SK-MEL-5 (cell line): ENCODE data around the gene ADAM22. TPM values are rescaled to one million over a fixed set of nuclear protein-coding genes. Genes with fewer than 3 reads are reported as not detected.
"Not testable (repeated sequence)": the region's sequence is repeated elsewhere in the genome, so short reads cannot be mapped to it uniquely, and the experiment has no call there.

ENCODE experiments used
- DNase-seq: peaks from one replicate; pipeline ENCODE4 v3.0.0-alpha.2; 2016; ENCODE audit warnings: low read depth, low spot score
- in situ Hi-C: cut with HindIII; loops from 2 replicates; pipeline ENCODE4 v1.10.0; 2016; ENCODE audit warnings: low sequenced_read_pairs, high pct_unique_total_duplicates, low pct_unique_long_range_greater_than_20kb
- total RNA-seq: library from RNA; depleted of rRNA; stranded (reverse); fragments of >200 nt; shearing (Covaris generic); gene quantifications from 2 replicates; pipeline ENCODE4 v1.2.3, GENCODE V29; 2014

Gene ADAM22
- total RNA-seq, 1 experiment from 2014 or later = 5.2 TPM

- in situ Hi-C loops = no loop called here
- DNase-seq = no peak
Measured at GRCh38 chr7:87944547-87944946, 10.5 kb downstream of the ADAM22 start.

DNA sequence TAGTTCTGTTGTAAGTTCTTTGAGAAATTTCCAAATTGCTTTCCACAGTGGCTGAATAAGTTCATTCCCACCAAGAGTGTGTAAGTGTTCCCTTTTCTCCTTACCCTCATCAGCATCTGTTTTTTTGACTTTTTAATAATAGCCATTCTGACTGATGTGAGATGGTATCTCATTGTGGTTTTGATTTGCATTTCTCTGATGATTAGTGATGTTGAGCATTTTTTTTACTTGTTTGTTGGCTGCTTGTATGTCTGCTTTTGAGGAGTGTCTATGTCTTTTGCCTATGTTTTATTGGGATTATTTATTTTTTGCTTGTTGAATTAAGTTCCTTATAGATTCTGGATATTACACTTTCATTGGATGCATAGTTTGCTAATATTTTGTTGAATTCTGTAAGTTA, 11.9 kb downstream of the ADAM22 start:
- in situ Hi-C loops, DNase-seq: not testable (repeated sequence)

GRCh38 chr7:87948371-87948770, 14.3 kb downstream of the ADAM22 start:
- in situ Hi-C loops = no loop called here
- no peak for DNase-seq

- DNase-seq = no peak
- in situ Hi-C loops = no loop called here
Measured at GRCh38 chr7:87959336-87959735, 25.3 kb downstream of the ADAM22 start.

DNA sequence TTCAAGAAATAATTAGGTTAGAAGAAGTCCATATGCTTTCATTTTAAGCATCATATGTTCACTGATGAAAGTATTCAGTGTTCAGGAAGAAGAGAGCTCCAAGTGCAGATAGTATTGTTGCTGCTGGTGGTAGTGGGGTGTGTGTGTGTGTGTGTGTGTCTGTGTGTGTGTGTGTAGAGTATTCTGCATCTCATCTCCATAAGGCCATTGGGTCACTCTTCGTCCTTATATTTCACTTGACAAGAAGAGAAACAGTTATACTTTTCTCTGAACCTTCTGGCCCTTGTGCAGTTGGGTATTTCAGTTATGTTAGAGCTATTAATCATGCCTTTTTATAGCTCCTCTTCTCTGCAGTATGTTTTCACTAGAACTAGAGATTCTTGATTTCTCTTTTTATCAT, 26.2 kb downstream of the ADAM22 start:
- in situ Hi-C loops = no loop called here
- no peak for DNase-seq

DNA sequence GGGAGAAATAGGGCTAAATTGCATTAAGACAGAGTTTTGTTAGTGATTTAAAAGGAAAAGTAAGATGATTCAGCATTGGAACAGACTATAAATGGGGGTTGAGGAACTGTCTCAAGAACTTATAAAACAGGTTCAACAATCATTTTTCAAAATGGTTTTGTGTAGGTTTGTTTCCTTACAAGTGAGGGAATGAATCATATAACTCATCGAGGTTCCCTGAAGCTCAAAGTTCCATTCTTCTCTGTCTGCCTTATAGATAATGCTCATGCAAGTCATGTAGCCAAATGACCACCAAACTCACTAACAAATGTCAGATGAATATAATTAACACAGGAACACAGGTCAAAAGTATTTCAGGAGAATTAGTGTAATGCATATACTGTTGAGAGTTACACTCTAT, 27.7 kb downstream of the ADAM22 start:
- in situ Hi-C loops = no loop called here

DNA sequence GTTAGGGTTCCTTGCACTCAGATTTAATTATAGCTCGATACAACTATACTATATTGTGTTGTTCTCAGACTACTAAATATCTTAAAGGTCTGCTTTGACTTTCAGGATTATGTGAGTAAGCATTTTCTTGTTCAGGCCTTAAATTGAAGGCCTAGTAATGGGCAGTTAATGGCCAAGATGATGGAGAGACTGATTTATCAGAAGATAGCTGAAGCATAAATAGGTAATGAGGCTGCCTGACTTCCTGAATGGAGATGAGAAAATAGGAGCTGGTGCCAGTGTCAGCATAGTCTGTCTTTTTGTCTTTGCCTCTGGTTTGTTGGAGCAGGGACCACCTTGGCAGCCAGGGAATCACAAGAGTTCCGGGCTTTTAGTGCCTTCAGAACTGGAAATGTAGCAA, 32.2 kb downstream of the ADAM22 start:
- no peak for DNase-seq
- in situ Hi-C loops = no loop called here

More for the DNA sequence above, 27.7 kb downstream of the ADAM22 start:
- no peak for DNase-seq

DNA sequence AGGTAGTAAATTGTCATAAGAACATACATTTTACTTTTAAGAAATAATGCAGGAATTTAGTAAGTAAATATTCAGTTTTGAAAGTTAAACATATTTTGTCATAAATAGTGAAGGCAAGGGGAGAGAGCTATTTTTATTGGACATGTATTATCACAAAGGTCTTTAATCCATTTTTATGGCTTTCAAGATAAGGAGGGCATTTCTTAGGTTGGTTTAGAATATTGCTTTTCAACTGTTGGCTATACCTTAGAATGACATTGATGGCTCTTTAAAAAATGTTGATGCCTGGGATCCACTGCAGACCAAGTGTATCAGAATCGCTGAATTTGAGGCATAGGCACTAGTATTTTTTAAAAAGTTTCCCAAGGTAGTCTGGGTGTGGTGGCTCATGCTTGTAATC, 34.0 kb downstream of the ADAM22 start:
- in situ Hi-C loops = no loop called here
- DNase-seq = no peak

DNA sequence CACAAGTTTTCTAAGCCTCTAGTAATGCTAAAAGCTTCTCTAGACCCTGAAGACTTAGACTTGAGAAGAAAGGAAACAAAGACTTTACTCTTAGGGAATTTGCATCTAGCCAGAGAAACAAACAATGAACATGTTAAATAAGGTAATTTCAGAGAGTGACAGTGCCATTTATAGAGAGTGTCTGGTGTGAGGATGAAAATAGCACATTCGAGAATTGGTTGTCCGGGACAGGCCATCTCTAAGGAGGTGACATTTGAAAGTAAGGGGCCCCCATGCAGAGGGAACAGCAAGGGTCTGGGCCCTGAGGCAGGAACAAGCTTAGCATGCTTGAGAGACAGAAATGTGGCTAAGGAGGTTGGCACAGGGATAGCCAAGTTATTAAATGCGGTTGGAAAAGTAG, 48.1 kb downstream of the ADAM22 start:
- no peak for DNase-seq
- in situ Hi-C loops = no loop called here

GRCh38 chr7:87984088-87984487, 50.0 kb downstream of the ADAM22 start:
- DNase-seq = no peak

GRCh38 chr7:87993269-87993668, 59.2 kb downstream of the ADAM22 start:
- no peak for DNase-seq
- in situ Hi-C loops = no loop called here

More at GRCh38 chr7:87984088-87984487, 50.0 kb downstream of the ADAM22 start:
- in situ Hi-C loops = no loop called here

DNA sequence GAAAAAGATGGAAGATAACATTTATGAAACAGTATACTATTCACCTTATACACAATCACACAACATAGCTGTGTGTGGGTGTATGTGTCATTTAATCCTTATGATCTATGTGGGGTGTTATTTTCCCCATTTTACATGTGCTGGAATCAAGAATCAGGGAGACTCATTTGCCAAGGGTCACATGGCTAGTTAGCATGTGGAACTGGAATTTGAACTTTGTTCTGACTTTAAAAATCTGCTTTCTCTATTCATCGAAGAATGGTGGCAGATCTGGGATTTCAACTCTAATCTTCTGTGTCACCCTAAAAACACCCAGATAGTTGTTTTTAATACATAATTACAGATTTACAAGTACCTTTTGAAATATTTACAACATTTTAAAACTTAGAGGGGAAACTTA, 65.2 kb downstream of the ADAM22 start:
- DNase-seq = no peak
- in situ Hi-C loops = no loop called here

DNA sequence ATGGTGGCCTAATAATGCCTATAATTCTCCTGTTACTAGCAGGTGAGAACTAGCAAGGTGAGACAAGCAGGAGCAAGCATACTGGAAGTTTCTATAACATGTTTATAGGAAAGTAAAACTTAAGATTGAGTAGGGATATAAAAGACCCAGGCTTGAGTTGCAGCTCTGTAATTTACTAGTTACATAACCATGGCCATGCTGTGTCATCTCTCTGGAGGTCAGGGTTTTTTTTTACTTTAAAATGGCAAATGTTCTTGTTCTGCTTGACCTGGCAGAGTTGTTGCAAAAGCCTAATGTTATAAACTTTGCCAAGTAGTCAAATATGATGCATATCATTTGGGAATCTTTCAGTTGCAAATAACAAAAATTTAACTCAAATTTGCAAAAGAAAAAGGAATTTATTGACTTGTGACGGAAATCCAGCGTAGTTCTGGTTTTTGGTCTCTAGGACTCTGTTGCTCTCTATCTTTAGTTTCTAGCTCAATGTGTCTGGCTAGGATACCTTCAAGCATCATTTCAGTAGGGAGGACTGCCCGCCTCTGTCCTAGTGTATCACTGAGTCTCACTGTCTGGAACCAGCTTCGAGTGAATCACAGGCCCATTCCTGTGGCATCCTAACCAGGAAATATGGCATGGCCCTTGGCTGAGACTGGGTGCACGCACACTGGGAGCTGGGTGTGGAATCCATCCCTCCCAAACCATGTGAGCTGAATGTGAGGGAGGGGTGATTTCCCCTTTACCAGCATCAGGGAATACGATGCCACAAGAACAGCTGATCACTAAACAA, 67.9 kb downstream of the ADAM22 start:
- in situ Hi-C loops = no loop called here
- DNase-seq = no peak

DNA sequence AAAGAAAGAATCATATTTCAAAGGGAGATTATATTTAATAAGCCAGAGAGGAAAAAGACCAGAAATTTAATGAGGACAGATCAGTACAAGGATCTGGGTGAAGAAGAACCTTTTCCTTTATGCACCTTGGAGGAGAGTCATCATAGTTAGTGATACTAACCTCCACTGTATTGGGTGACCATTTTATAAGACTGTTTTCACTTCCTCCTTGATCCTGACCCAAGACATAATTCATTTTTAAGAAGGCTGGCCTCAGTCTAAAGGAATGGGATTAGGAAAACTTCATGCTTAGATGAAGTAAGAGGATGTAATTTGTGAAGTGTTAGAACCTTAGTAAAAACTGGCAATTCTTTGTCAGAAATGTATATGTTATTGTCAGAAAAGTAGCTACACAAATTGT, 68.6 kb downstream of the ADAM22 start:
- DNase-seq = no peak
- in situ Hi-C loops = no loop called here

DNA sequence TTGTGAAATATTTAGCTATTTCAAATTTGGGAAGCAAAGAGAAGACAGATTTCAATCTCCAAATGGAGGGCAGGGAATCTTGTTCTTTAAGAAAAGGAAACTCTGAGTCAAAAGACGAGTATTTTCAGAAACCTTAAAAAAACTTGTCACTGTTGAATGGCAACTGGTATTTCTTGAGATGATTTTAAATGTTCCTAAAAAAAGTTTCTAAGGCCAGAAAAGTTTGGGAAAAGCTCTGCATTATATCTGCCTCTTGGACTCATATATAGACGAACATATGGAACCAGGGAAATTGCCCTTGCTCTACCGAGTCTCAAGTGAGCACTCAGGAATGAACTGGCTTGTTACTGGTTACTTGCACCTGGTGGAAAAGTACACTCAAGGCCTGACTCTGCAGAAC, 69.5 kb downstream of the ADAM22 start:
- DNase-seq = no peak
- in situ Hi-C loops = no loop called here

- no peak for DNase-seq
Measured at GRCh38 chr7:88005191-88005590, 71.1 kb downstream of the ADAM22 start.

GRCh38 chr7:88009651-88010050, 75.6 kb downstream of the ADAM22 start:
- in situ Hi-C loops = no loop called here
- DNase-seq = no peak

More at GRCh38 chr7:88005191-88005590, 71.1 kb downstream of the ADAM22 start:
- in situ Hi-C loops = no loop called here

GRCh38 chr7:88012086-88012485, 78.0 kb downstream of the ADAM22 start:
- no peak for DNase-seq
- in situ Hi-C loops = no loop called here

GRCh38 chr7:88013981-88014380, 79.9 kb downstream of the ADAM22 start:
- DNase-seq = no peak
- in situ Hi-C loops = no loop called here

DNA sequence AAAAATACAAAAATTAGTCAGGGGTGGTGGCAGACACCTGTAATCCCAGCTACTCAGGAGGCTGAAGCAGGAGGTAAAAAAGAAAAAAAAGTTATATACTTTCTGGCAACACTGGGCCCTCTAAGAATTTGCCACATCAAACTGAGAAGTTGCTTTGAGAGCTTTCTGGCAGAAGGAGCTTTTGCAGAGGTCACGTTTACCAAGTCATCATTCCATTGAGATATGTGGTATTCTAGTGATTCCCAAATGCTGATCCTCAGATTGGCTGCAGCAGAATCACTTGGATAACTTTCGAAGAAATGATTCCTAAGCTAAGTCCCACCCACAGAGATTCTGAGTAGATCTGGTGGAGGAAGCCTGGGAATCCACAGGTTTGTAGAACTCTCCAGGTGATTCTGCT, 80.5 kb downstream of the ADAM22 start:
- in situ Hi-C loops = no loop called here
- DNase-seq = no peak
